Body of pancreas (tissue), 4 donors: ENCODE measurements around the gene SEPHS1. TPM values are rescaled to one million over a fixed set of nuclear protein-coding genes. Genes with fewer than 3 reads are reported as not detected.
A peak's percentile ranks its signal among the peaks of the same experiment; 100 is the strongest.
"Not testable (repeated sequence)": the region's sequence is repeated elsewhere in the genome, so short reads cannot be mapped to it uniquely, and the experiment has no call there.

Source experiments
- ATAC-seq: fragments of 150-250 bp; one replicate; pipeline ENCODE4 v1.9.1; 2016
- DNase-seq, 4 donors: peaks; one replicate each; pipeline ENCODE4 v3.0.0-alpha.2; 2019
- H3K27ac ChIP-seq, 4 donors: fragments of 200-600 bp; sonication (generic); 1 replicate in 3 of 4; 2 replicates in 1 of 4; pipeline versions ENCODE4 v1.5.1 to v1.6.1; 2016 to 2019; ENCODE audit warnings: mild to moderate bottlenecking in 1 of 4, mixed read lengths in 1 of 4, moderate library complexity in 1 of 4
- H3K27me3 ChIP-seq, 2 donors: fragments of 200-600 bp; sonication (generic); one replicate each; pipeline ENCODE4 v1.6.0; 2016; ENCODE audit warnings: mild to moderate bottlenecking in 1 of 2
- H3K36me3 ChIP-seq, 2 donors: fragments of 200-600 bp; sonication (generic); replicated peaks in 1 of 2; 2 replicates each; pipeline ENCODE4 v1.5.1; 2016; ENCODE audit warnings: low read depth in 2 of 2; ENCODE audit not compliant: insufficient read depth in 1 of 2
- H3K4me1 ChIP-seq: fragments of 200-600 bp; sonication (generic); one replicate; pipeline ENCODE4 v1.6.0; 2016
- H3K4me3 ChIP-seq, 2 donors: fragments of 200-600 bp; sonication (generic); 1 replicate in 1 of 2; 2 replicates in 1 of 2; pipeline ENCODE4 v1.5.1; 2016 to 2019
- H3K9me3 ChIP-seq, 3 donors: fragments of 200-600 bp; sonication (generic); 1 replicate in 2 of 3; 2 replicates in 1 of 3; pipeline ENCODE4 v1.5.1; 2016
- CTCF ChIP-seq, 7 experiments: fragments of 450-650 bp in 4 of 7; fragments of 200-600 bp in 3 of 7; sonication (generic) in 3 of 7; IDR thresholded peaks; one replicate each; pipeline ENCODE4 v1.5.1; 2016 to 2019; ENCODE audit warnings: antibody characterized with exemption in 7 of 7
- POLR2A ChIP-seq, 3 donors: fragments of 450-650 bp; IDR thresholded peaks; one replicate each; pipeline ENCODE4 v1.6.1; 2016; ENCODE audit warnings: antibody characterized with exemption in 3 of 3, mild to moderate bottlenecking in 2 of 3
- WGBS, 2 donors: methylation state at CpG; one replicate each; pipeline ENCODE4 v1.1.5; 2017; 5-methylcytosine and 5-hydroxymethylcytosine counted together
- intact Hi-C: fragments of 100-400 bp; cut with DNase I; formaldehyde crosslinking; loops from one replicate; pipeline ENCODE4 v1.15.1; 2023
- total RNA-seq, 2 donors: library from RNA; depleted of rRNA; stranded (reverse); fragments of >200 nt; gene quantifications; one replicate each; pipeline ENCODE4 v1.1.0, GENCODE V29; 2016

The SEPHS1 gene
- total RNA-seq, 2 donors from 2014 or later, result 17.6 to 21.8 TPM

- Histone ChIP-seq H3K9me3 (no peaks in the 10 kb centered on the region), H3K4me1 (peaks cover 12% of the 10 kb centered on the region), H3K27me3 (no peaks in the 10 kb centered on the region), H3K36me3 (no peaks in the 10 kb centered on the region), H3K27ac (peak overlapping the region in 3 of 4 donors; percentile 54 to 65 (median 55)), H3K4me3 (peak overlapping the region in 1 of 2 donors; percentile 32)
- WGBS, 2 donors, result 2 to 4% methylated on average over 18 of the region's 18 CpGs
- peak in 1 of 7 experiments; percentile 0 for TF ChIP-seq CTCF (IDR thresholded peaks at IDR 0.05)
- no peak for TF ChIP-seq POLR2A (IDR thresholded peaks at IDR 0.05)
- intact Hi-C loops, result no loop called here
- peak; percentile 49 to 66 (median 57) for DNase-seq
- ATAC-seq, result peak; percentile 84
These were observed 35.3 kb upstream of the SEPHS1 start for GRCh38 chr10:13383399-13383761.

GRCh38 chr10:13382703-13383398 is 34.8 kb upstream of the SEPHS1 start:
- DNase-seq (peak; percentile 24 to 60 (median 37)), ATAC-seq (peak; percentile 63)
- H3K36me3 ChIP-seq, result no peaks in the 10 kb centered on the region
- intact Hi-C loops, result no loop called here
- H3K9me3 ChIP-seq, result no peaks in the 10 kb centered on the region
- H3K27ac ChIP-seq, result peak overlapping the region in 3 of 4 donors; percentile 54 to 65 (median 55)
- peaks cover 12% of the 10 kb centered on the region for H3K4me1 ChIP-seq
- H3K27me3 ChIP-seq, result no peaks in the 10 kb centered on the region
- 6% methylated on average over 23 of the region's 23 CpGs for WGBS, 2 donors
- TF ChIP-seq CTCF (IDR thresholded peaks at IDR 0.05) (peak in 1 of 7 experiments; percentile 16), POLR2A (IDR thresholded peaks at IDR 0.05) (no peak)
- H3K4me3 ChIP-seq, result peak overlapping the region in 1 of 2 donors; percentile 32

- intact Hi-C loops, H3K4me1 ChIP-seq, DNase-seq, H3K9me3 ChIP-seq, H3K4me3 ChIP-seq, H3K36me3 ChIP-seq, H3K27ac ChIP-seq, H3K27me3 ChIP-seq, ATAC-seq: not testable (repeated sequence)
- WGBS, 2 donors, result 92 to 97% methylated on average over 4 of the region's 4 CpGs
These were observed 31.0 kb upstream of the SEPHS1 start for GRCh38 chr10:13379061-13379460.

GRCh38 chr10:13376746-13377145 is 28.7 kb upstream of the SEPHS1 start:
- no peaks in the 10 kb centered on the region for H3K4me1 ChIP-seq
- H3K27me3 ChIP-seq, result no peaks in the 10 kb centered on the region
- 79 to 91% methylated on average over 6 of the region's 6 CpGs for WGBS, 2 donors
- no peaks in the 10 kb centered on the region for H3K9me3 ChIP-seq
- no peaks in the 10 kb centered on the region for H3K36me3 ChIP-seq
- no peak overlapping the region for H3K27ac ChIP-seq
- no peak for ATAC-seq
- no peak for DNase-seq
- intact Hi-C loops, result no loop called here
- TF ChIP-seq POLR2A (IDR thresholded peaks at IDR 0.05), result no peak
- no peak for TF ChIP-seq CTCF (IDR thresholded peaks at IDR 0.05)
- H3K4me3 ChIP-seq, result no peak overlapping the region

GRCh38 chr10:13376297-13376696 is 28.2 kb upstream of the SEPHS1 start:
- Histone ChIP-seq H3K27ac (no peak overlapping the region), H3K9me3 (no peaks in the 10 kb centered on the region), H3K36me3 (no peaks in the 10 kb centered on the region), H3K4me1 (no peaks in the 10 kb centered on the region), H3K4me3 (no peak overlapping the region), H3K27me3 (no peaks in the 10 kb centered on the region)
- WGBS, 2 donors, result 57 to 59% methylated on average over 6 of the region's 6 CpGs
- intact Hi-C loops, result no loop called here
- TF ChIP-seq POLR2A (IDR thresholded peaks at IDR 0.05) (no peak), CTCF (IDR thresholded peaks at IDR 0.05) (no peak)
- ATAC-seq (no peak), DNase-seq (no peak)
